Cardiac muscle cell (in vitro differentiated cells and primary cell): ENCODE measurements around the gene RERE. TPM values are rescaled to one million over a fixed set of nuclear protein-coding genes. Genes with fewer than 3 reads are reported as not detected.
A peak's percentile ranks its signal among the peaks of the same experiment; 100 is the strongest.
"Not testable (repeated sequence)": the region's sequence is repeated elsewhere in the genome, so short reads cannot be mapped to it uniquely, and the experiment has no call there.

ENCODE experiments used
- DNase-seq, 2 donors: peaks; one replicate each; pipeline versions ENCODE4 v3.0.0 to v3.0.0-alpha.2; 2010 to 2017; ENCODE audit warnings: low read depth in 1 of 2, low spot score in 1 of 2
- H3K27ac ChIP-seq: fragments of 200-600 bp; sonication (generic); 2 replicates; pipeline ENCODE4 v1.5.1; 2016
- H3K27me3 ChIP-seq: fragments of 200-600 bp; sonication (generic); 2 replicates; pipeline ENCODE4 v1.6.0; 2016; ENCODE audit warnings: control low read depth
- H3K36me3 ChIP-seq: fragments of 200-600 bp; sonication (generic); 2 replicates; pipeline ENCODE4 v1.5.1; 2016; ENCODE audit warnings: control low read depth
- H3K4me1 ChIP-seq: fragments of 200-600 bp; sonication (generic); 2 replicates; pipeline ENCODE4 v1.8.1; 2017; ENCODE audit warnings: low read depth, mild to moderate bottlenecking, mixed run types
- H3K4me3 ChIP-seq: fragments of 200-600 bp; sonication (generic); 2 replicates; pipeline ENCODE4 v1.5.1; 2016; ENCODE audit warnings: mild to moderate bottlenecking
- H3K9me3 ChIP-seq: fragments of 200-600 bp; sonication (generic); 2 replicates; pipeline ENCODE4 v1.5.1; 2017; ENCODE audit warnings: low read depth, mild to moderate bottlenecking, control low read depth
- polyA plus RNA-seq: library from polyadenylated mRNA; unstranded; fragments of >200 nt; fragmentation: Nextera tagmentation; extraction: Ambion mirVana; gene quantifications from 2 replicates; pipeline ENCODE4 v1.2.1, GENCODE V29; 2016
- total RNA-seq: library from RNA; depleted of rRNA; stranded (reverse); fragments of >200 nt; gene quantifications from 2 replicates; pipeline ENCODE4 v1.2.3, GENCODE V29; 2016
- TF ChIP-seq, protein P1 (sequence below): IDR thresholded peaks from 2 replicates; pipeline ENCODE4 v1.5.1; 2012; ENCODE audit warnings: low read depth, mild to moderate bottlenecking, low read length

The RERE gene
- total and polyA plus RNA-seq, 2 experiments from 2014 or later = 72.5 to 81.0 TPM

DNA sequence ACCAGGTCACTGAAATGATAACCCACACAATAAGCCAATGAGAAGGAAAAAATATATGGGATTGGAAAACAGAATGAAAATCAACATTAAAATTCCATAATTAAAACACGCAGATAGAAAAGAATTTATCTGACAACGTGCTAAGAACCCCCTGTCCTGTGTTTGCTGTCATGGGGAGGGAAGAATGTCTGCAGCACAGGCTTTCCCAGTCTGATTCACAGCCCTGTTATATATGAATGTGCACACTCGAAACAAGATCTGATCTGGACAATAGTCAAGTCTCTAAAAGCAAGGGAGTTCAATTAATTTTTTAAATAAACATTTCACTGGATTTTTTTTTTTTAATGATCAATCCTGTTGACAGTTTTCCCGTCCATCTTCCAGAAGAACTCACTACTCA lies 220.0 kb downstream of the RERE start:
- TF ChIP-seq, protein P1, sequence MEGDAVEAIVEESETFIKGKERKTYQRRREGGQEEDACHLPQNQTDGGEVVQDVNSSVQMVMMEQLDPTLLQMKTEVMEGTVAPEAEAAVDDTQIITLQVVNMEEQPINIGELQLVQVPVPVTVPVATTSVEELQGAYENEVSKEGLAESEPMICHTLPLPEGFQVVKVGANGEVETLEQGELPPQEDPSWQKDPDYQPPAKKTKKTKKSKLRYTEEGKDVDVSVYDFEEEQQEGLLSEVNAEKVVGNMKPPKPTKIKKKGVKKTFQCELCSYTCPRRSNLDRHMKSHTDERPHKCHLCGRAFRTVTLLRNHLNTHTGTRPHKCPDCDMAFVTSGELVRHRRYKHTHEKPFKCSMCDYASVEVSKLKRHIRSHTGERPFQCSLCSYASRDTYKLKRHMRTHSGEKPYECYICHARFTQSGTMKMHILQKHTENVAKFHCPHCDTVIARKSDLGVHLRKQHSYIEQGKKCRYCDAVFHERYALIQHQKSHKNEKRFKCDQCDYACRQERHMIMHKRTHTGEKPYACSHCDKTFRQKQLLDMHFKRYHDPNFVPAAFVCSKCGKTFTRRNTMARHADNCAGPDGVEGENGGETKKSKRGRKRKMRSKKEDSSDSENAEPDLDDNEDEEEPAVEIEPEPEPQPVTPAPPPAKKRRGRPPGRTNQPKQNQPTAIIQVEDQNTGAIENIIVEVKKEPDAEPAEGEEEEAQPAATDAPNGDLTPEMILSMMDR = no peak
- peak in 1 of 2 donors; percentile 37 for DNase-seq
- no peaks in the 10 kb centered on the region for H3K27me3 ChIP-seq
- peaks cover 57% of the 10 kb centered on the region for H3K4me1 ChIP-seq
- H3K4me3 ChIP-seq = no peak overlapping the region
- H3K9me3 ChIP-seq = no peaks in the 10 kb centered on the region
- H3K27ac ChIP-seq = peak overlapping the region; percentile 87
- H3K36me3 ChIP-seq = no peaks in the 10 kb centered on the region

- DNase-seq = no peak
- H3K36me3 ChIP-seq = no peaks in the 10 kb centered on the region
- H3K27ac ChIP-seq = peak overlapping the region; percentile 74
- TF ChIP-seq, protein P1 = no peak
- no peaks in the 10 kb centered on the region for H3K9me3 ChIP-seq
- peaks cover 67% of the 10 kb centered on the region for H3K4me1 ChIP-seq
- H3K27me3 ChIP-seq = no peaks in the 10 kb centered on the region
- no peak overlapping the region for H3K4me3 ChIP-seq
Measured at GRCh38 chr1:8595941-8596340, 221.5 kb downstream of the RERE start.

DNA sequence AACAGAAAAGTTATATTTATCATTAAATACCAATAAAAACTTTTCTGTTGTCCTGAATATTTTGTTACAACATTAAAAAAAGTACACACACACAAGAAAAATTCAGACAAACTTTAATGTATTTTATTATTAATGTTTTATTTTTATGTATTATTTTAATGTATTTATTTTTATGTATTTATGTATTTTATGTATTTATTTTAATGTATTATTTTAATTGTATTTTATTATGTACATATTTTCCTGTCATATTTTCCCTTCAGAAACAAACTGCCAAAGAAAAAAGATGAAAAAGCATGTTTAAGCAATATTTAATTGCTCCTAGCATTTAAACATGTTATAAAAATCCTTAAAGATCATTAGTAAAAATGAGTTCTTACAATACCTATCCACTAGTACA lies 222.1 kb downstream of the RERE start:
- no peaks in the 10 kb centered on the region for H3K36me3 ChIP-seq
- TF ChIP-seq, protein P1 = no peak
- no peaks in the 10 kb centered on the region for H3K27me3 ChIP-seq
- DNase-seq = no peak
- H3K4me3 ChIP-seq = no peak overlapping the region
- H3K27ac ChIP-seq = peak overlapping the region; percentile 74
- no peaks in the 10 kb centered on the region for H3K9me3 ChIP-seq
- H3K4me1 ChIP-seq = peaks cover 72% of the 10 kb centered on the region

GRCh38 chr1:8593292-8593691 lies 224.1 kb downstream of the RERE start:
- H3K36me3 ChIP-seq, DNase-seq, H3K27me3 ChIP-seq, H3K4me3 ChIP-seq, H3K9me3 ChIP-seq: not testable (repeated sequence)
- Histone ChIP-seq H3K4me1 (peaks cover 62% of the 10 kb centered on the region), H3K27ac (peak overlapping the region; percentile 90)

GRCh38 chr1:8591569-8591968 lies 225.9 kb downstream of the RERE start:
- no peaks in the 10 kb centered on the region for H3K9me3 ChIP-seq
- H3K4me1 ChIP-seq = peaks cover 51% of the 10 kb centered on the region
- H3K27ac ChIP-seq = peak overlapping the region; percentile 90
- no peaks in the 10 kb centered on the region for H3K27me3 ChIP-seq
- TF ChIP-seq, protein P1 = no peak
- DNase-seq = no peak
- no peak overlapping the region for H3K4me3 ChIP-seq
- no peaks in the 10 kb centered on the region for H3K36me3 ChIP-seq

GRCh38 chr1:8590721-8591351 lies 226.6 kb downstream of the RERE start:
- TF ChIP-seq, protein P1 = no peak
- Histone ChIP-seq H3K4me1 (peaks cover 44% of the 10 kb centered on the region), H3K27me3 (no peaks in the 10 kb centered on the region), H3K27ac (peak overlapping the region; percentile 90), H3K4me3 (no peak overlapping the region), H3K36me3 (no peaks in the 10 kb centered on the region), H3K9me3 (no peaks in the 10 kb centered on the region)
- peak in 1 of 2 donors; percentile 41 for DNase-seq
